ENCODE data around the gene SH3RF3. TPM values are rescaled to one million over a fixed set of nuclear protein-coding genes. Genes with fewer than 3 reads are reported as not detected.

The SH3RF3 gene
- total RNA-seq, 3 donors from 2014 or later: 3.2 to 5.6 (median 4.6) TPM

DNA sequence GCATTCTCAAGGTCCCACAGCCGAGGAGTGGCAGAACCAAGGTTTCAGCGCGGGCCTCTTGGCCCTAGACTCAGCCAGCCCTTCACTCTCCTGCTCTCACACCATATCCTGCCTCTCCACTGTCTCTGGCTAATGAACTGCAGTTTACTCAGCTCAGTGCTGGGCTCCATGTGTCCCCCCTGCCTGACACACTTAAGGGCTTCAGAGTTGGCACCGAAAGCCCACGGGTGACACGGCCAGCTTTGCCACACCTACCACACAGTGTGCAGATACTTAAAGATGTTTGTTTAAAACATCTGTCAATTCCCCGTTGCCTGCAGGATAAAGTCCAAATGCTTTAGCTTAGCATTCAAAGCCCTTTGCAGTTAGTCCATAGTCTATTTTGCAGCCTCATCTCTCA lies 243.6 kb downstream of the SH3RF3 start:
- Histone ChIP-seq H3K36me3 (no peaks in the 10 kb centered on the region), H3K4me1 (no peaks in the 10 kb centered on the region), H3K27me3 (no peaks in the 10 kb centered on the region), H3K27ac (no peak overlapping the region), H3K4me3 (no peak overlapping the region), H3K9me3 (no peaks in the 10 kb centered on the region)
- intact Hi-C loops (cut with DNase I; ENCODE audit: low total_unique reads): no loop called here
- no peak for DNase-seq (ENCODE audit: low spot score in 2 of 2)
- TF ChIP-seq POLR2A (IDR thresholded peaks at IDR 0.05) (no peak), POLR2AphosphoS5 (IDR thresholded peaks at IDR 0.05) (no peak)
- TF ChIP-seq, protein P1, sequence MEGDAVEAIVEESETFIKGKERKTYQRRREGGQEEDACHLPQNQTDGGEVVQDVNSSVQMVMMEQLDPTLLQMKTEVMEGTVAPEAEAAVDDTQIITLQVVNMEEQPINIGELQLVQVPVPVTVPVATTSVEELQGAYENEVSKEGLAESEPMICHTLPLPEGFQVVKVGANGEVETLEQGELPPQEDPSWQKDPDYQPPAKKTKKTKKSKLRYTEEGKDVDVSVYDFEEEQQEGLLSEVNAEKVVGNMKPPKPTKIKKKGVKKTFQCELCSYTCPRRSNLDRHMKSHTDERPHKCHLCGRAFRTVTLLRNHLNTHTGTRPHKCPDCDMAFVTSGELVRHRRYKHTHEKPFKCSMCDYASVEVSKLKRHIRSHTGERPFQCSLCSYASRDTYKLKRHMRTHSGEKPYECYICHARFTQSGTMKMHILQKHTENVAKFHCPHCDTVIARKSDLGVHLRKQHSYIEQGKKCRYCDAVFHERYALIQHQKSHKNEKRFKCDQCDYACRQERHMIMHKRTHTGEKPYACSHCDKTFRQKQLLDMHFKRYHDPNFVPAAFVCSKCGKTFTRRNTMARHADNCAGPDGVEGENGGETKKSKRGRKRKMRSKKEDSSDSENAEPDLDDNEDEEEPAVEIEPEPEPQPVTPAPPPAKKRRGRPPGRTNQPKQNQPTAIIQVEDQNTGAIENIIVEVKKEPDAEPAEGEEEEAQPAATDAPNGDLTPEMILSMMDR (IDR thresholded peaks at IDR 0.05): no peak

DNA sequence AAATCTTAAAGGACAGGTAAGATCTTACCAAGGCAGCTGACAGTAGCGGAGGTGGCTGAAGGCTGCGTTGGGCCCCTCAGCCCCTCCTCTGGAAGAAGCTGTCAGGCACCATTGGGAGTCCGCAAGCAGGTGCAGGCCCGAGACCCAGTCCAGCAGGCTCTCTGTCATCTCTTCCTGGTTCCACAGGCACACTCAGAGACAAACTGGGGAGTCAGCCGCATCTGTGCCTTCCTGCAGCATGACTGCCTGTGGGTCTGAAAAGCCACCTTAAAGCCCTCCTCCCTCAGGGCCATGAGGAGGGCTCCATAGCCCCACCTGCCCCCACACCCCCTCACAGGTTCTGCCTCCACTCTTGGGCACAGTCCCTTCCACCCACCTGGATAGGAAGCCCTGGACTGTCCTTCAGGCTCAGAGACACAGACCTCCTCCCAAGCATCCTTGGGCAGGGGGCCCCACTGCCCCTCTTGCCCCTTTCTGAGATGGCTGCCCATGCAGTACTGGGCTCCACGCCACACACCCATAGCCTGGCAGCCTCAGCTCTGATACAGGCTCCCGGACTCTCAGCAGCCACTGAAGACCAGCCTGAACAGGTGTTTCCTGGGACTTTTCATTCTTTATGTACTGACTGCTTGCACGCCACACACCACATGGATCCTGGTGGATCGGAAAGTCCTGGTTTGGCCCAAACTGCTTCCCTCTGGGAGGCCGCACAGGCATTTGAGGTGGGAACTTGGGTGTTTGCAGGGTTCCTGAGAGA lies 245.0 kb downstream of the SH3RF3 start:
- Histone ChIP-seq H3K36me3 (no peaks in the 10 kb centered on the region), H3K27ac (no peak overlapping the region), H3K4me3 (no peak overlapping the region), H3K27me3 (no peaks in the 10 kb centered on the region), H3K9me3 (no peaks in the 10 kb centered on the region), H3K4me1 (no peaks in the 10 kb centered on the region)
- TF ChIP-seq, protein P1 (IDR thresholded peaks at IDR 0.05): no peak
- TF ChIP-seq POLR2A (IDR thresholded peaks at IDR 0.05): no peak
- TF ChIP-seq POLR2AphosphoS5 (IDR thresholded peaks at IDR 0.05): no peak
- intact Hi-C loops (cut with DNase I; ENCODE audit: low total_unique reads): no loop called here
- no peak for DNase-seq (ENCODE audit: low spot score in 2 of 2)

- Histone ChIP-seq H3K27ac (no peak overlapping the region), H3K4me3 (no peak overlapping the region), H3K4me1 (no peaks in the 10 kb centered on the region), H3K9me3 (no peaks in the 10 kb centered on the region), H3K36me3 (no peaks in the 10 kb centered on the region), H3K27me3 (no peaks in the 10 kb centered on the region)
- no peak for DNase-seq (ENCODE audit: low spot score in 2 of 2)
- TF ChIP-seq POLR2A (IDR thresholded peaks at IDR 0.05) (no peak), POLR2AphosphoS5 (IDR thresholded peaks at IDR 0.05) (no peak)
- TF ChIP-seq, protein P1 (IDR thresholded peaks at IDR 0.05): no peak
- intact Hi-C loops (cut with DNase I; ENCODE audit: low total_unique reads): no loop called here
These were observed 245.6 kb downstream of the SH3RF3 start for GRCh38 chr2:109374548-109375130.

GRCh38 chr2:109375131-109375561 lies 246.1 kb downstream of the SH3RF3 start:
- no peaks in the 10 kb centered on the region for H3K36me3 ChIP-seq
- H3K9me3 ChIP-seq: no peaks in the 10 kb centered on the region
- H3K27me3 ChIP-seq: no peaks in the 10 kb centered on the region
- H3K27ac ChIP-seq: no peak overlapping the region
- intact Hi-C loops (cut with DNase I; ENCODE audit: low total_unique reads): no loop called here
- peak in 1 of 2 donors; percentile 25 for DNase-seq (ENCODE audit: low spot score in 2 of 2)
- TF ChIP-seq POLR2A (IDR thresholded peaks at IDR 0.05): no peak
- TF ChIP-seq, protein P1 (IDR thresholded peaks at IDR 0.05): no peak
- no peak for TF ChIP-seq POLR2AphosphoS5 (IDR thresholded peaks at IDR 0.05)
- H3K4me3 ChIP-seq: no peak overlapping the region
- H3K4me1 ChIP-seq: no peaks in the 10 kb centered on the region

DNA sequence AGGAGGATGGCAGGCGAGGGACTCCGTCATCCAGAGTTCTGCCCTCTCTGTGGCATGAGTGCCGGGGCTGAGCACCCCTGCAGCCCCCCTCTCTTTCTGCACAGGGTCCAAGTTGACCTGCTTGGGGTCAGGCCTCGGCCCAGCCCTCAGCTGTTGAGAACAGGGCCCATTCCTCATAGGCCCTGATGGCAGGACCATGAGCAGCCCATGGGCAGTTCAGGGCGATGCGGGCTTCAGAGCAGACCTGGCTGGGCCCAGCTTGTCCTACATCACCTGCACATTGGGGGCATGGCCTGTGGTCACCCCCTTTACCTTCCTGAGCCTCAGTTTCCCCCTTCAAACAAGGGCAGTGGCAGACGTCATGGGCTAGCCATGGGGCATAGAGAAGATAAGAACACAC lies 246.7 kb downstream of the SH3RF3 start:
- Histone ChIP-seq H3K9me3 (no peaks in the 10 kb centered on the region), H3K27ac (no peak overlapping the region), H3K27me3 (no peaks in the 10 kb centered on the region), H3K4me1 (no peaks in the 10 kb centered on the region), H3K4me3 (no peak overlapping the region), H3K36me3 (no peaks in the 10 kb centered on the region)
- DNase-seq (ENCODE audit: low spot score in 2 of 2): peak in 1 of 2 donors; percentile 33
- intact Hi-C loops (cut with DNase I; ENCODE audit: low total_unique reads): no loop called here
- TF ChIP-seq, protein P1 (IDR thresholded peaks at IDR 0.05): no peak
- TF ChIP-seq POLR2AphosphoS5 (IDR thresholded peaks at IDR 0.05): no peak
- TF ChIP-seq POLR2A (IDR thresholded peaks at IDR 0.05): no peak

Measured in breast epithelium (tissue), 4 donors.